GM19025 (cell line): ENCODE data around the gene STK32B.

Source experiments
- ATAC-seq: cut with Tn5 transposase; IDR thresholded peaks from one replicate; pipeline ENCODE4 v1.9.1; 2021; ENCODE audit warnings: mild to moderate bottlenecking, low read depth, moderate library complexity; ENCODE audit not compliant: unreplicated experiment

Gene STK32B

DNA sequence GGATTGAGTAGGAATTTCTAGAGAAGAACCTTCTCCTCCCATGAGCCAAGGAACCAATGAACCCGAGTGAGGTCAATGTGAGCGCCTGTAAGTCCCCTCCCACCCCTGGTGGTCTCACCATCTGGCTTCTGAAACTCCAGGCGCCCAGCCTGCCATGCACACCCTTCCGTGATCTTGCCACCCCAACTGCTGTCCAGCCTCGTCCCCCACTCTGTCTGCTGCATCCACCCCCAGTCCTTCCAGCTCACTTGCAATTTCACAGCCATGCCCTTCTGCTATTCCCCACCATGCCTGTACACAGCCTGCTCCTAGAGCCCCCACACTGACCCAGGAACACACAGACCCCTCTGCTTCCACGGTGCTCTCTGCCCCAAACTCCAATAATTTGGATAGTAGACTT, 323.7 kb downstream of the STK32B start:
- no peak for ATAC-seq

DNA sequence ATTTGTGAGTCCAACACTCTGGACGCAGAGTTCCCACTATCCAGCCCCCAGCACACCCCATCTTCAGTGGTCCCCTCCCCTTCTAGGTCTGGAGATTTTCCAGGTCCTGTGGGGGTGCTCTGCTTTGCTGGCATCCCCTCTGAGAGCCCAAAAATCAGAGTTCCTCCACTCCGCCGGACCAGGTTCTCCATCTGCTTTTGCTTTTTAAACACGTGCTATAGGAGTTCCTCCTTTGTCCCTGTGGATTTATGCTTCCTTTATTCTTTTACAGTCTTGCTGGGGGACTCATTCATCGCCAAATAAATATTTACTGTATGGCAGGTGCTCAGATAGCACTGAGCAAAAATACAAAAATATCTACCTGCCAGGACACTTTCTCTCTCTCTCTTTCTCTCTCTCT, 324.7 kb downstream of the STK32B start:
- no peak for ATAC-seq

DNA sequence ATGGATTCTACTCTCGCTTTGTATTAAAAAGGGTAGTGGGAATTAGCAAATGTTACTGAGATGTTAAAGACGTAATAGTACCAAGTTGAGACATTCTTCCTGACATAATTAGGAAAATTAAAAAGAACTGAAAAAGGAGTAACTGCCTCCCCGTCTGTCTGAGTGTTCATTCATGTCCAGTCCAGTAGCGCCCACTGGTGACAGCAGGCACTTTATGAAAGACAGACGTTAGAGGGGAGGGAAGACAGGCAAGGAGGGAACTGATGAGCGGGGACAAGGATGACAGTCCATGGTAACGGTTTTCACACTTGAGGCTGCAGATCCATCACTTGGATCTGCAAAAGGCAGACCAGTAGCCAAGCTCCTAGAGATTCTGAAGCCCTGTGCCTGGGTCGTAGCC, 326.7 kb downstream of the STK32B start:
- no peak for ATAC-seq

DNA sequence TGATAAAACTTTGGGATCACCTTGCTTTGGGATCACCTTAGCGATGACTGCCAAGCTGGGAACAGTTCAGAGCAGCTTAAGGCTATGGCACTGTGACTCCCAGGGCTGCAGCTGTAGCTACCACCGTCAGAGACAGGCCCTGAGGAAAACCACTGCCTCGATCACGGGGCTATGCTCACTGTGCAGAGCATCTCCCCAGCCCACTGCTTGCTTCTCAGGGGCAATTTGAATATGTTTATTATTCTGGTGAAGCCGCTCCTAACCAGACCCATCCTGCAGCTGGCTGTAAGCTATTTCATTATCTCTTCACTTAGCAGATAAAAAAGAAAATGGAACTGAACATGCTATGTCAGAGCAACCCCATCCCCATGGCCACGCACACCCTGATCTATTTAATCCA, 328.6 kb downstream of the STK32B start:
- no peak for ATAC-seq

DNA sequence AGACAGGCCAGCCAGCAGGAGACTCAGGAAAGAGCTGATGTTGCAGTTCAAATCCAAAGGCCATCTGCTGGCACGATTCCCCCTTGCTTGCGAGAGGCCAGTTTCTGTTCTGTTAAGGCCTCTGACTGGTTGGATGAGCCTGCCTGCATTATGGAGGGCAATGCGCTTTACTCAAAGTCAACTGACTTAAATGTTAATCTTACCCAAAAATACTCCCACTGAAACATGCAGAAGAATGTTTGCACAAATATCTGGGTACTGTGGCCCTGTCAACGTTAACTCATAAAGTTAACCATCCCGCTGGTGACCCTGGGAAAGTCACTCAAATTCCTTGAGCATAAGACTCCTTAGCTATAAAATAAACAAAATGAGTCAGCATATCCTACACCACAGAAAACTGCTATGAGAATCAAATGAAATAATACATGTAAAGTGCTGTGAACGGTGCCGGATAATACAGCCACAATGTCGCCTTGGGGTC, 330.7 kb downstream of the STK32B start:
- no peak for ATAC-seq

DNA sequence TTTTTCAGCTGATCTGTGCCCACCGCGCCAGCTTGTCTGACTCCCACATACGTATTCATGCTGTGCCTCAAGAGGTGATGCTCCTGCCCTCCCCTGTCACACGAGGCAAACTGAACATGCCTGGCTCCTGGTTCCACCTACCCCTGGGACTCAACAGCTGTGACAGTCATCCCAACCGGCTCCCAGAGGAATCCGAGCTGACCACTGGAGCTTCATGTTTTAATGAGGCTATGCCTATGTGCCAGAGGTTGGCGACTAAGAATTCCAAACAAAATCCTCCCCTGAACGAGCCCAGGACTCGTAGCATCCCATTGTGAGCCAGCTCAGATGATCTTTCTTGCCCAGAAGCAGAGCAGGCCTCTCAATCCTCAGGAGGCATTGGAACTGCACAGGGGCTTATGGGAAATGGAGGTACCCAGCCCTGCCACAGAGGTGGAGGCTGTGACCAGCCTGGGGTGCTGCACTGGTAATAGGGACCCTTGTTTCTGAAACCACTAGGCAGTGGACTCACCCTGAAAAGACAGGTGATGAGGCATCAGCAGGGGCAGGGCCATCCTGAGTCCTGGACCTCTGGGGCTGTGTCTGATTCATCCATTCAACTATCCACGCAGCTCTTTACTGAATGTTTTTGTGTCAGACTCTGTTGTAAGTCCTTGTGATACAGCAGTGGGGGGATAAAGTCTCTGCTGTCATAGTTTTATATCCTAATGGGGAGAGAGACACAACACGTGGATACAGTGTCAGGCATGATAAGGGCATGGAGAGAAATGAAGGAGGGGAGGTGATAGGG, 332.1 kb downstream of the STK32B start:
- ATAC-seq: no peak

DNA sequence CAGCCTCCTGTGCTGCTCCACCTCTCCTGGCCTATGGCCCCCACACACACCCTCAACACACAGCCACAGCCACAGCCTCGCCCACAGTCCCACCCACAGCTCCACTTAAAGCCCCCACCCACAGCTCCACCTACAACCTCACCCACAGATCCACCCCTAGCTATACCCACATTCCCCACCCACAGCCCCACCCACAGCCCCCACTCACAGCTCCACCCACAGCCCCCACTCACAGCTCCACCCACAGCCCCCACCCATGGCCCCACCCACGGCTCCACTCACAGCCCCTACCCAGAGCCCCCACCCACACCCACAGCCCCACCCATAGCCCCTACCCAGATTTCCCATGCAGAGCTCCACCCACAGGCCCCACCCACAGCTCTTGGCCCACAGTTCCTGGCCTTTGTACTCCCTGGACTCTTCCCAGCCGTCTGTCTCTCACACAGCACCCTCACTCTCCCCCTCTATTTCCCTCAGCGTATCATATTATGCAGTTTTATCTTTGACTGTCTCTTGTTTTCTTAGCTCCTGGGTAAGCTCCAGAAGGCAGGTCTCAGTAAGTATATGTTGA, 334.5 kb downstream of the STK32B start:
- ATAC-seq: no peak

DNA sequence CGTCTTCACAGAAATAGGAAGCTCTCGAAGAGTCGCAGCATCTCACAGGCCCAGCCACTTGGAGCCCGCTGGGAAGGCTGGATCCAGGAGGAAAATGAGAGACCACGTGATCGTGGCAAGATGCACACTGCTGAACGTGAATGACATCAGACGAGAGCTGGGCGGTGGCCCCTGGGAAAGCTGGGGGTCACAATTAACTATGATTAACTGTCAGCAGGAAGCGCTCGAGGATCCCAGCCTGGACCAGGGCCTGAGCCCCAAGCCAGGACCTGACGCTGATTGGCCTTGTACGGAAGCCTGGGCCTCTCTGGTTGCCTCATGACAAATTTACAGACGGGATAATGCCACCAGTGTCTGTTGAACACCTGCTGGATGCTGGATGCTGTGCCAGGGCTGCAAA, 335.6 kb downstream of the STK32B start:
- no peak for ATAC-seq

DNA sequence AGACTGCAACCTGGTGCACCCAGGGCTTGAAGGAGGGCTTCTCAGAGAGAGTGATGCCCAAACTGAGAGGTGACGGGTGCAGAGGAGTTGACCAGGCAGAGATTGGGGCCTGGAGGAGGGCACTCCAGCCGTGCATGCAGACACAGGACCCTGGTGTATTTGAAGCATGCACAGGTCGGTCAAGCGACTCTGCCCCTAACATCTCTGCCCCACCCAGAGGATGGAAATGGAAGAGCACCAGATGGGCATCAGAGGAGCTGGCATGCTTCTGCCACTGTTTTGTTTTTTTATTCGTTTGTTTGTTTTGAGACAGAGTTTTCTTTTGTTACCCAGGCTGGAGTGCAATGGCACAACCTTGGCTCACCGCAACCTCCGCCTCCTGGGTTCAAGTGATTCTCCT, 336.2 kb downstream of the STK32B start:
- ATAC-seq: no peak

DNA sequence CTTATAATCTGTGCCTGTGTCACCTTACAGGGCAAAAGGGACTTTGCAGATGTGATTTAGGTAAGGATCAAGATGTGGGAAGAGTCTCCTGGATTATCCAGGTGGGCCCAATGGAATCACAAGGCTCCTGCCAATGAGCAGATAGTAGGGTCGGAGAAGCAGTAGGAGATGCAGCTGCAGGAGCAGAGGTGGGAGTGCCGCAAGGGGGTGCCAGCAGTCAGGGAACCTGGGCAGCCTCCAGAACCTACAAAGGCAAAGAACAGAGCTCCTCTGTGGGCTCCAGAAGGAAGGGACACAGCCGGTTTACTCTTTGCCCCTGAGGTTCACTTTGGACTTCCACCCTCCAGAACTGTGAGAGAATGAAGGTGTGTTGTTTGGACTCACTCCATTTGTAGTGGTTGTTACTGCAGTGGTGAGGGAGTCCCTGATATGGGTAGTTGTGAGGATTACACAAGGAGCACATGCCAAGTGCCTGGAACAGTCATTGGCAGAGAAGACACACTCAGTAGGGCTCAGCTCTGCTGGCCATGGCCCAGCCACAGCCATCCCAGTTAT, 338.6 kb downstream of the STK32B start:
- ATAC-seq: no peak

DNA sequence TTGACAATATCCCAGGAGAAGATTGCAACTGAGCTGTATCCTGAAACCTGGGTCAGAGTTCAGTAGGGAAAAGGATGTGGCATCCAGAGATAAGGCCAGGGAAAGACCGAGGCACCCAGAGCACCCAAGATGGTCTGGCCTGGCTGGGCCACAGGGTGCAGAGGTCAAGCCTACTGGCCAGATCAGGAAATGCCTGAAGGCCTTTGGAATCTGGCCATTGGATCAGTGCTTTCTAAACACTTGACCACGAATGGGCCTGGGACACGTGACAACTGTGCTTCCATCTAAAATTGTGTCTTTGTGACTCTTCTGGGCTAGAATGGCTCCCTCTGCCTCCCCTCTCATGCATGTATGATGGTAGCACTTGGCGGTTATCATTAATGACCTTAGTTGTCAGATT, 340.2 kb downstream of the STK32B start:
- no peak for ATAC-seq

DNA sequence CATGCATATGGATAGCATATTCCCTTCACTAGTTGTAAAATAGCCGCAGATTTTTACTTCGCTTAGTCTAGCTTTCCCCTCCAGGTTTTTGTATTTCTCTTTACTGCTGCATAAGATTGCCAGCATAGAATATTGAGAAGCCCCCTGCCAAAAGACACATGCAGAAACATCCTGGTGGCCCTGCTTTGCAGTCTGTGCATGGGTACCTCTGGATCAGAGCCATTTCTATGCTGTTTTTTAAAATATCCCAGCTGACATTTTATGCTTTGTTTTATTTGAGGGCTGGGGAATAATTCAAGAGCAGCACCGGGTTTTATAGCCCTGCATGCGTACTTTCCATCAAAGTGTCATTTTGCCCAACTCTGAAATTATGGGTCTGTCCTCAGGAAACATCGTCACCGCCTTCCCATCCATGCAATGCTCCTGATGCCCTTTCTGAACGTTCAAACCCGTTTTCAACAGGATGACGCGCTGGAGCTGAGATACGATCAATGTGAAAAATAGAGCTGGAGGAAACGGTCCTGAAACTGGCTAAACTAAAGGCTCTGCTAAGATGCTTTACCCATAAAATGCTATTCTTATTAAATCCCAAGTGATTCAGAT, 342.7 kb downstream of the STK32B start:
- no peak for ATAC-seq

DNA sequence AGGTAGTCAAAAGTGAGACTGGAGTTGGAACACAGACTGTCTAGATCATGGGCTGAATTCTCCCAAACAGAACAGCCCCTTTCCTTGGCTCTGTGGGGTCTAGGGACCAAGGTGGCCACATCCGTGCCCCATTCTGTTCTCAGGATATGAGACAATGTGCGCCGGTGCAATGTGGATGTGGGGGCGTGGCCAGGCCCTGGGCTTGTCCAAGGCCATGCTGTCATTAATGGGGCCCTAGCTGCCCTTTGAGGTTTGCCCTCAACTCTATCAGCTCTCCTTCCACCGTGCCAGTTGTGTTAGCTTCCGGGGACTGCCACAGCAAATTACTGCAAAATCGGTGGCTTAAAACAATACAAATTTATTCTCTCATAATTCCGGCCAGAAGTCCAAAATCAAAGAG, 344.5 kb downstream of the STK32B start:
- no peak for ATAC-seq

DNA sequence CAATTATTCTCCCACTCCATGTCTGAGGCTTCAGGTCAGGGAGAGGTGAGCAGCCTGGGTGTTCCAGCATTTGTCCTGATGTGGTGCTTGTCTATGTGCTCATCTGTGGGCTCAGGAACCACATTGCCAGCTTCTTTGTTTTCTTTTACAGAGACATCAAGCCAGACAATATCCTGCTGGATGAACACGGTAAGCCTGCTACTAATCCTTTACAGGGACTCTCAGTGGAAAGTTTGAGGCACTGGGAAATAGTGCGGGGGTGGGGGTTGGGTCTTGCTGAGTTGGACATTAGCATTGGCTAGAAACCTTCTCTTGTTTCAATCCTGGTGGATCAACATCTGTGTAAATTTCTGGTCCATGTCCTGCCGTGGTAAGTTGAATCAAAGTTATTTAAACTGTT, 346.8 kb downstream of the STK32B start:
- no peak for ATAC-seq

DNA sequence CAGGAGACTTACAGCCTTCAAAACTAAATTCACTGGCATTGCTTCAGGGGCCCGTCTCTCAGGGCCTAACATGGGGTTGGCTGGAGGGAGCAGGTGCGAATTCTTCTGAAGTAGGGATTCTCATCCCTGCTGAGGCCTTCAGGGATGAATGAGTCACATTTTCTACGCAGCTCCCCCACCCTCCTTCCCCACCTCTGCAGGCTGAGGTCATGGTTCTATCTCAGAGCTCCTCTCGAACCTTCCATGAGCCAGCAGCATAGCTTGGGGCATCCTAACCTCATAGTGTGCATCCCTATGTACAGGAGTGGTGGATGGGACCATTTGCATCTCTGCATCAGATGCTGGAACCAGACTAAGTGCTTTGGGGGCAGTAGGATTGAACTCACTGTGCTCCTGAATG, 347.8 kb downstream of the STK32B start:
- no peak for ATAC-seq

DNA sequence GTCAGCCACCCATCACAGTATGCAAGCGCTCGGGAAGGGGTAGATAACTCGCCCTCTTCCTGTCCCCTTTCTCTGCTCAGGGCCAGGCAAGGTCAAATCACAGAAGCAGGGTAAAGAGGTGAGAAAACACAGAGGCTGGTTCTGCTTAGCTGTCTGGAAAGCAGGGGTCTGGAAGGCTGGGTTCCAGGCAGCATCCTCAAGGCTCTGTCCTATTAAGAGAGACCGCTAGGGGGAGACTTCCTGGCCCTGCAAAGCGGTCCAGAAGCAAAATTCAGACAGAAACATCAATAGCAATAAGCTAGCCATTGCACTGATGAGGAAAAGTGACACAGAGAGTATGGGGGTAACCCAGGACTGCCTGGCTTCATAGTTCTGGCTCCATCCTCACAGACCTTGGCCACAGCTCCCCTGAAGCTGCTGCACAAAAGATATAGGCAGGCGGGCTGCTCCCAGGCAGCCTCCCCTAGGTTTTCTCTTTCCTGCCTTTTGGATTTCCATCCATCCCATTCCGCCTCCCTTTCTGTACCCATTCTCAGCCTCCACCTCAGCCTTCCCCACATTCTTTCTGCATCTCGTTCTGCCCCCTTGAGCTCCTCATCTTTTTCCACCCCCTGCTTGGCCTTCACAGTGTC, 348.6 kb downstream of the STK32B start:
- ATAC-seq: no peak

DNA sequence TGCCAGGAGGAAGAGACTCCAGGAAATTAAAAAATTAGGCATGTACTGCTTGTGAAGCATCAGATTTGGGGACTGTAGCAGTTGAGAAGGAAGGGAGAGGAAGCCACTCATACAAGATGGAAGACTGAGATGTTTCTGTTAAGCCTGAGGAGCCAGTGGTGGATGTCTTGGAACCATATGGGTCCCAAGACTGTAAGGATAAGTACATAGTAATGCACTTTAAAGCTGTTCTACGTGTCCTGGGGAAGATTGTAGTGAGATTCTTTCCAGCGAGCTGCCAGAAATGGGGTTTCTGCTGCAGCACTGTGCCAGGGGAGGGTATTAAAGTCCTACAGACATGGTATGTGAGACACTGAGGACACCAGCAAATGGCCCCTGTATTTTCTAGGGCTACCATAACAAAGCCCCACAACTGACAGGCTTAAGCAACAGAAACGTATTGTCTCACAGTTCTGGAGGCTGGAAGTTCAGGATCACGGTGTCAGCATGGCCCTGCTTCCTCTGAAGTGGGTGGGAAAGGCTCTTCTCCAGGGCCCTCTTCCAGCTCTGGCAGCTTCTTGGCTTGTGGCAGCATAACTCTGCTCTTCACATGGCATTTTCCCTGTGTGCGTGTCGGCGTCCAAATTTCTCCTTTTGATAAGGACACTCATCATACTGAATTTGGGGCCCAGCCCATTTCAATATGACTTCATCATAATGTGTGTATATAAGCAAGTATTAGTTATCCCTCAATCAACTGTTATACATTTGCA, 352.6 kb downstream of the STK32B start:
- ATAC-seq: no peak

DNA sequence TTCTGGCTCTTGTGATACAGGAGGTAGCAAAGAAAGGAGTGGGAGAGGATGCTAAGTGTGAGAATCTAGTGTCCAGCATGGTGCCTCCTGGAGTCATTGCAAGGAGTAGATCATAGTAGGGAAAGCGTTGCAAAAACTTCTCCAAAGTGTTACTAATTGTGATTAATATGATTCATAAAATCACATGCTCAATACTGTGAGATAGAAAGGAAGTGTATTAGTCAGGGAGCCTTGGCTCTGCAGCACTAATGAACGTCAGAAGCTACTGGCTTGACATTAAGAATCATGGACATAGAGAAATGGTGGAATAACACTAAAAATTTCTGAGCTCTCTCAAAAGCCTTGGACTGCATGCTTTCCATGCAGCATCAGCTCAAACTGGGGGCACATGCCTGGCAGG, 358.0 kb downstream of the STK32B start:
- ATAC-seq: no peak

DNA sequence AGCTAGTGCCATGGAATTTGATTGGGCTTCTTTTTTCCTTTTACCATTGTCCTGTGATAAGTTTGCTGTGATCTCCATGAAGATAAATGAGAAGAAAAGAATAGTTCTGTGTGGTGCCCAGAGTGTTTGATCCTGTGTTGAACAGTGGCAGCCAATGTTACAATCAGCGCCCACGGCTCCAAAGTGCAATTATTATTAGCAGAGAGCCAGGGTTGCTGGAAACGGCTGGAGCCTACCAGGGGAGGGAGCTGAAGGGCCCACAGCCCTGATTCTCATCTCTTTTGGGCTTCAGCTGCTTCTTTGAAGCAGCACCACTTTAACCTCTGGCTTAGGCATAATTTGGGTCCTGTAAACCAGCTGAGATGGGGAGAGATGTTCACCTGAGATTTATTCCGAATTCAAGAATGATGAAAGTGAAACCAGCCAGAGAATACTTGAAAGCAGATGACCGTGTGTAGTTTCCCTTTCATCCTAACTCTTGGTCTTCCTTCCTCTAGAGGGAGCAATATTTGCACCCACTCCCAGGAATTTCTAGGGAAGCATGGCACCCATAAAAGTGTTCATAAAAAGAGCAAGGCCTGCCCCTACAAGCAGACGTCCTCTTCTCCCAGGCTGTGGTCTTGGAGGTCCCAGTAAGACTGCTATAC, 358.8 kb downstream of the STK32B start:
- no peak for ATAC-seq

DNA sequence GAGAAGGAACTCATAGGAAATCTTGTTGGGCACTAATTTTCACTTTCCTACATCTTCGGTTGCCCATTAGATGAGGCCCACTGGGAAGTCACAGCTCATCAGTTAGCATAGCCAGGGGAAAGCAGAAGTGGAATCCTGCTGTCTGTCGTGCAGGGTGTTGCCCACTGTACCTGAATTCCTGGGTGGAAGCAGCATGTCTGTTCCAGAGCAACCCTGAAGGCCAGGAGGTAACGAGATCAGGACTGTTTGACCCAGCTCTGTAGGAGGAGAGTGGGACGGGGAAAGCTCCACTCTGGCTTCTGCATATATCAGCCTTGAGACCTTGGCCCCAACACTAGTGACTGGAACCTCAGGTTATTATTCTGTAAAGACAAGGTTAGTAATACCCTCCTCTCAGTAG, 361.0 kb downstream of the STK32B start:
- no peak for ATAC-seq
